Measurements from ENCODE around the gene NTRK3. TPM values are rescaled to one million over a fixed set of nuclear protein-coding genes. Genes with fewer than 3 reads are reported as not detected.

NTRK3 gene
- polyA plus RNA-seq, 4 donors: 11.5 to 62.9 (median 14.0) TPM

GRCh38 chr15:88232771-88233201 is 23.8 kb downstream of the NTRK3 start:
- DNase-seq (ENCODE audit: low read depth in 4 of 4, low spot score in 3 of 4): peak in 1 of 4 donors; percentile 56

DNA sequence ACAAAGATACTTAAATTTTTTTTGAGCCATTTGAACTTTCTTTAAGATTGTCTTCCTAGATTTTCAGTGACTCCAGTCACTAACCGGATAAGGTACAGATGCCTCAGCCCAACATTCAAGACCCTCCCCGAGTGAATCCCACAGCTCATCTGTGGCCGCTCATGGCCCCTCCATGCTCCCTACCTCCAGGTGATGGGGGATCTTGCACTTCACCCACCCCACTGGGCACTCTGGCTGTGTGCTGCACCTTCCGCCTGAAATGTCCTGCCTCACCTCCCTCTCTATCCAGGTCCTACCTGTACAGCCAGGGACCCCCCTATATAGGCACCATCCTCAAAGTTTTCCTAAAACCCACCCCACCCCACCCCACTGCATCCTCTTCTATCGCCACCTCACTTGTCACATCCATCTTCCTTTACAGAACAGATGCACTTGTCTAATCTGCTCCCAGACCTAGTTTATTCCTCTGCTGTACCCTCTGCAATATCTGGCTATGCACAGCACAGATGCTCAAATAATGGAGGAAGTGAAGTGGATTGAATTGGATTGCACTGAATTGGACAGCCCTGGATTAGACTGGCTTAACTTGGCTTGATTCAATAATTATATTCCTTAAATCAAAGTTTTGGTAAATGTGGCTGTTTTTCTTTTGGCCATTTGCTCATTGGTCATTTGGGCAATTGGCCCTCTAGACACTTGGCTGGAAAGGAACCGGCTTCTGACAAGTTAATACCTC is 24.5 kb downstream of the NTRK3 start:
- no peak for DNase-seq (ENCODE audit: low read depth in 4 of 4, low spot score in 3 of 4)

DNA sequence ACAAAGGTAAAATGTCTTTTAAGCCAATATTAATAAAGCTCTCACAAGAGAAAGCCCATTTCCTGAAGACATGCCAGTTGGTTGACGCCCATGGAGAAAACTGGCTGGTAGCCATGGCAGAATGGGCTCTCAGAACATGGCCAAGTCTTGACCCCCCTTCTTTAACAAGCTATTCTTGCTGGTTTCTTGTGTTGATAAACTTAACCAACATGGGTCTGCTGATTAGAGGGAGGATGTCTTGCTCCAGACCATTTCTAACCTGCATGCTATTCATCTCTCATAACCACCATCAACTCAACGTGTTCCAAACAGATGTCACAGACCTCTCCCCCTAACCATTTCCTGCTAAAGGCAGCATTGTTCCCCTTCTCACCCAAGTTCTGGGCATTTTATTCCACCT is 25.7 kb downstream of the NTRK3 start:
- no peak for DNase-seq (ENCODE audit: low read depth in 4 of 4, low spot score in 3 of 4)

GRCh38 chr15:88225461-88225860 is 31.1 kb downstream of the NTRK3 start:
- DNase-seq (ENCODE audit: low read depth in 4 of 4, low spot score in 3 of 4): no peak

DNA sequence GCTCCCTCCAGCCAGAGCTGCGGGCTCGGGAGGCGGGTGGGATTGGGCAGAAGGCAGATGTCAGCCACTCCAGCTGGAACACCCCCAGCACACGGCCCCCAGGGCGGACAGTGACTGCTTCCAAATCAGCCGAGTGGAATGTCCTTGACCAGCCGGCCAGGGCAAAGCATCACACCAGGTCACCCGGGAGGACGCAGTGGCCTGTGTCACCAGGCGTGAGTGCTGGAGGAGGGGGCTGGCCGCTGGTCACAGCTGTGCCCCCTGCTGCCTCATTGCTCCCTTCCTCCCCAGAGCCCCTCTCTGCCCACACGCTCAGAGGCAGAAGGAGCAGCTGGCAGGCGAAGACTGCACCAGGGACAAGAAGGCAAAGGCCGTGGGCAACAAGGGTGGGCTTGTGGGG is 33.5 kb downstream of the NTRK3 start:
- DNase-seq (ENCODE audit: low read depth in 4 of 4, low spot score in 3 of 4): no peak

DNA sequence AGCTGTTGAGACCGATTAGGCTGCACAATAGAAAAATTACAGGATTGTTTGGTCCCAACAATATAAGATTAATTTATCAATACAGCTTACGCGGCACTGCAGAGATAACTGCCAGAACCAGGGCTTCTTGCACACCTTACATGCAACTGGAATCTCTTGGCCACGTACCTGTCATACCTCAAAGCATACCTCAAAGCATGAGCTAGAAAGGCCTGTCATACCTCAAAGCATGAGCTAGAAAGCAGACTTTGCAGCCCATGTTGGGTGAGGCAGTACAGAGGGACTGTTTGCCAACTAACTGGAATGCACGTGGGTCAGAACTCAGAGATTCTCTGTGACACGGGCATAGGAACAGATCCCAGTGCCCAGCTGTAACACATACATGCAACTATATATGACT is 34.7 kb downstream of the NTRK3 start:
- no peak for DNase-seq (ENCODE audit: low read depth in 4 of 4, low spot score in 3 of 4)

DNA sequence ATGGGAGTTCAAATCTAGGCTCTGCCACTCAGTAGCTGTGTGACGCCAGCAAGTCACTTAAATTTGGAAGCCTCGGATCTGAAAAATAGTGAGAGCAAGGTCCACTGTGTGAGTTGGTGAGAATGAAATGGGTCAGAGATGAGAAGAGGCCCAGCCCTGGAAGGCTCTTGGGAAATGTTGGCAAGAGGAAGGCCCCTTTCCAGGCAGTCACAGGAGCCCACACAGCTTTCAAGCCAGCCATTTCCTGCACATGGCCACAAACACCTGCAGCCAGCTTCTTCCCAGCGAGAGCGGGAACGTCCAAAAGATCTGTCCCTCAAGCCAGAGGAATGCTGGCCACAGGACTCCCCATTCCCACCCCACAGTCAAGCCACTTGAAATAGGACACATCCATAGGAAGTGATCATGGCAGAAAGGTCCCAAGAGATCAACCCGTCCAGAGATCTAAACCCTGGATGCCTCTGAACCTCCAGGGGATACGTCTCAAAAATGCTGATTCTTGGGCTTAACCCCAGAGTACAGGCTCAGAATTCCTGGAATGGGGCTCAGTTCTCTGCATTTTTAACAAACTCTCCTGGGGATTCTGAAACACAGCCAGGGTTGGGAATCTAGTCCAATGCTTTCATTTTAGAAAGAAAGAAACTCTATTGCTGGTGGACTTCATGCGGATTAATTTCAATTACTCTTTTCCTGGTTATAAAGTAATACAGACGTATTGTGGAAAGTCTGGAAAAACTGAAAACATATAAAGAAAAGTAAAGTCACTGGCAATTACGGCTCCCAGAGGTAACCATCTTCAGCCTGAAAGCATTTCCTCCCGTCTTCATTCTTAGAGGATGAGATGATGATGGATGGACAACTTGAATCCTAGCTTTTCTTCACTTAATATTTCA is 35.9 kb downstream of the NTRK3 start:
- DNase-seq (ENCODE audit: low read depth in 4 of 4, low spot score in 3 of 4): no peak

- DNase-seq (ENCODE audit: low read depth in 4 of 4, low spot score in 3 of 4): no peak
Measured at GRCh38 chr15:88219623-88220022, 36.9 kb downstream of the NTRK3 start.

DNA sequence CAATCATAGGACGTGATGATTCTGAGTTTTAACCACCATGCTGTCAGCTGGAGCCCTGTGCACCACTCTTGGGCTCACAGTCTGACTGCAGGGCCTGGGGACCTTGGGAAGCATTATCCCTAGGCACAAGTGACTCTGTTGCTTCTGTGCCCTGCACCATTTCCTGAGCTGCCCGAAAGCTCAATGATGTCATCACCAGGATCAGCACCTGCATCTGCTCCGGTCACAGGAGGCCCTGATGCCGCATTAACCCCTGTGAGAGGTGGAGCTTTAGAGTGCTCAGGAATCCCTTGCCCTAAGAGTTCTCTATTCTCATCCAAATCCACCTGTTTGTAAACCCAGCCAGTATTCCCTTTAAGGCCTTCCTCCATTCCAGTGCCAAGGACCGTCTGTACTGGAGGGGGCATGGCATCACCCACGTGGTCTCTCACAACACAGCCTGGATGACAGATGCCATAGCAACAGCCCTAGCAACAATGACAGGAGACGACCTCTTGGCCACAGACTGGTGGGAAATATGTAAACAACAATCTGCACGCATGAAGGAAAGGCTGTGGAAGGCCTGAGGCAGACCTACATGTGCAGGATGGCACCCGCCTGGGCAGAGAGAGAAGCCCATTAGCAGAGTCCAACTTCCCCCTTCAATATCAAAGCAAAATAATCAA is 37.9 kb downstream of the NTRK3 start:
- no peak for DNase-seq (ENCODE audit: low read depth in 4 of 4, low spot score in 3 of 4)

GRCh38 chr15:88215066-88215648 is 41.4 kb downstream of the NTRK3 start:
- no peak for DNase-seq (ENCODE audit: low read depth in 4 of 4, low spot score in 3 of 4)

DNA sequence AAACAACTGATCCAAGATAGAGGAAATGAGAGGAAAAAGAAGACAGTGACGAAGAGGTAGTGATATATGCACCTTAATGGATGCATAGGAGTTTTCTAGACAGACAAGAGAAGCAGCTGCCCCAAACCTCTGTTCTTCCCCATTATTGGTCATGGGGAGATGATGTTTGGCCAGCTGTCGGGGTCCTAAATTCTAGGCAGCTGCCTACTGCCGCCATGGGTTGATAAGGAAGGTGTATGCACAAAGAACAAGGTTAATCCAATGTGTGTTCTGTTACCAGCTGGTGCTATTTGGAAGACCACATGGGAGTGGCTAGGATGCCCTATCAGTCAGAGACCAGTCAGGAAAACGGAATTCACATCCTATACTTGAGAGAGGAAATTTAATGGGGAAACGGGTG is 47.4 kb downstream of the NTRK3 start:
- no peak for DNase-seq (ENCODE audit: low read depth in 4 of 4, low spot score in 3 of 4)

DNA sequence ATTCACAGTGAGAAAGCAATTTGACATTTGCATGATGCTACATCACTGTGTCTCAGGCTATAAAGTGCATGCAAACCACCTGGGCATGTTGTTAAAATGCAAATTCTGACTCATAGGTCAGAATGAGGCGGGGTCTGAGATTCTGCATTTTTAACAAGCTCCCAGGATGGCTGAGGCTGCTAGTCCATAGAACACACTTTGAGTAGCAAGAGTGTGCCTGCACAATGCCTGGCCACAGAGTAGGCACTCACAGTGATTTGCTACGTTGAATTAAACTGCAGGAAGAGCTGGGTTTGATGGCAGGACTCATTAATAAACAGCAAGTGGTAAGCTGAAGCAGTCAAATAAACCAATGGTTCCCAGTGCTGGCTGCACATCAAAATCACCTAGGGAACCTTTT is 48.1 kb downstream of the NTRK3 start:
- no peak for DNase-seq (ENCODE audit: low read depth in 4 of 4, low spot score in 3 of 4)

GRCh38 chr15:88207565-88207964 is 49.0 kb downstream of the NTRK3 start:
- no peak for DNase-seq (ENCODE audit: low read depth in 4 of 4, low spot score in 3 of 4)

DNA sequence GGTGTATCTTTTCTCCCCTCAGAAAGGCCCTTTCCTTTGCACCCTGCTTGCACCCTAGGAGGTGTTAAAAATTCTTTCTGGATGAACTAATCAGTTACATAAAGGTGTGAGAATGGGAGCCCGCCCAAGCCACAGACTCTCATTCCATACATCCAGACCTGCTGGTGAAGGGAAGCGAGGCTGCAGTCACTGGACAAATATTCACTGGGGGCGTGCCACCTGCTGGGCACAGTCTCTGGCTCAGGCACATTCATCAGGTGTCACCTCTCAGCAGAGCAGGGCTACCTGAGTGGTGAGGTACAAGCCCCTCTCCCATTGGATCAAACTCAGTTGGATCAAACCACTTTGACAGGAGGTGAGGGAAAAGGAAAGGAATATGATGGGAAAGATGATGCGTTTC is 52.0 kb downstream of the NTRK3 start:
- no peak for DNase-seq (ENCODE audit: low read depth in 4 of 4, low spot score in 3 of 4)

GRCh38 chr15:88202231-88202630 is 54.3 kb downstream of the NTRK3 start:
- no peak for DNase-seq (ENCODE audit: low read depth in 4 of 4, low spot score in 3 of 4)

DNA sequence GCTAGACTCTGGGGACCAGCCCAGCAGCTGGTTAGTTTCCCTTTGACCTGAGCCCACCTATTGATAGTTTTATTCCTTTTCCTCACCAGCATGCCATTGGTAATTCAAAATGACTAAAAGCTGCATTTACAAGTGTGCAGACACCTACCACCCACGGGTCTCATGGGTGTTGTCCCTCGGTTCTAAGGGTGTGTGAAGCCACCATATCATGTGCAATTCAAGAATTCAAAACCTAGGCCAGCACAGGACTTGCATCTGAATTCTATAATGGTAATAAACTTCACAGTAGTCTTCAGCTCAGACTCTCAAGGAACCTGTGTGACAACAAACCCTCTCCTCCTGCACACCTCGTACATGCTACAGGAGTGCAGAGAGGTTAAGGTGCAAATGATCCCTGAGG is 55.3 kb downstream of the NTRK3 start:
- DNase-seq (ENCODE audit: low read depth in 4 of 4, low spot score in 3 of 4): no peak

- no peak for DNase-seq (ENCODE audit: low read depth in 4 of 4, low spot score in 3 of 4)
Measured at GRCh38 chr15:88196961-88197360, 59.6 kb downstream of the NTRK3 start.

- DNase-seq (ENCODE audit: low read depth in 4 of 4, low spot score in 3 of 4): no peak
Measured at GRCh38 chr15:88194162-88194561, 62.4 kb downstream of the NTRK3 start.

GRCh38 chr15:88193415-88193814 is 63.1 kb downstream of the NTRK3 start:
- no peak for DNase-seq (ENCODE audit: low read depth in 4 of 4, low spot score in 3 of 4)

- no peak for DNase-seq (ENCODE audit: low read depth in 4 of 4, low spot score in 3 of 4)
Measured at GRCh38 chr15:88191812-88192165, 64.8 kb downstream of the NTRK3 start.

DNA sequence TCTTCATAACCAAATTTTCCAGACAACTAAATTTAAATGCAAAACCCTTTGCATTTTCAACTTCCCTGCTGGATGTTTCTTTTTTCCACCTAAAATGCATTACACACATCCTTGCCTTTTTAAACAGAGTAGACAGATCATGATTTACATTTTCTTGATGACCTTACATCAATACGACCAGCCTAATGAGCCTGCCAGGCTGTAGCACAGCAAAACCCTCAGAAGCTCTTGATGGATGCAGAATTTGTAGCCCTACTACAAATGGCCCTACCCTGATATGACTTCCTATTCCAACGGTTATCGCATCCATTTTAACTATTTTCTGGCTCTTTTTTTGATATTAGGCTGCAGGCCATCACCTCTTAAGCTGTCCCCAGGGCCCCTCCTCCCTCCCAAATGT is 66.3 kb downstream of the NTRK3 start:
- no peak for DNase-seq (ENCODE audit: low read depth in 4 of 4, low spot score in 3 of 4)
